HTR-8/SVneo (cell line): ENCODE data around the gene NEDD8.
"Not testable (repeated sequence)": the region's sequence is repeated elsewhere in the genome, so short reads cannot be mapped to it uniquely, and the experiment has no call there.

Experiments used
- DNase-seq: peaks from one replicate; pipeline ENCODE4 v3.0.0; 2011; ENCODE audit warnings: low spot score, mixed read lengths; ENCODE audit not compliant: insufficient read length
- FAIRE-seq: peaks from 2 replicates; lab custom pipeline; 2011; peaks lifted over from hg19 to GRCh38; lab: Jason Lieb, UNC

The NEDD8 gene

GRCh38 chr14:24204163-24205146 is 27.7 kb downstream of the NEDD8 start:
- FAIRE-seq (no peak), DNase-seq (no peak)

DNA sequence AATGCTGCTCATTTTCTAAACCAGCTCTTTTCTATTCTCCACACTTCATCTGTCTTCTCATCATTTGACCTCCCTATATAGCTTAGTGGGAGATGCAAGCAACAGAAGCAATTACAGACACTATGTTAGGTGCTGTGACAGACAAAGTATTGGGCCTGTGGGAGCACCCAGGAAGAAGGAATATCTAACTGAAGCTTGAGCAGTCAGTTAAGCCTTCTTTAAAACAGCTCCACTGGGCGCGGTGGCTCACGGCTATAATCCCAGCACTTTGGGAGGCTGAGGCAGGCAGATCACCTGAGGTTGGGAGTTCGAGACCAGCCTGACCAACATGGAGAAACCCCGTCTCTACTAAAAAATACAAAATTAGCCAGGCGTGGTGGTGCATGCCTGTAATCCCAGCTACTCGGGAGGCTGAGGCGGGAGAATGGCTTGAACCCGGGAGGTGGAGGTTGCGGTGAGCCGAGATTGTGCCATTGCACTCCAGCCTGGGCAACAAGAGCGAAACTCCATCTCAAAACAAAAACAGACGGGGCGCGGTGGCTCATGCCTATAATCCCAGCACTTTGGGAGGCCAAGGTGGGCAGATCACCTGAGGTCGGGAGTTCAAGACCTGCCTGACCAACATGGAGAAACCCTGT is 28.8 kb downstream of the NEDD8 start:
- FAIRE-seq: not testable (repeated sequence)

DNA sequence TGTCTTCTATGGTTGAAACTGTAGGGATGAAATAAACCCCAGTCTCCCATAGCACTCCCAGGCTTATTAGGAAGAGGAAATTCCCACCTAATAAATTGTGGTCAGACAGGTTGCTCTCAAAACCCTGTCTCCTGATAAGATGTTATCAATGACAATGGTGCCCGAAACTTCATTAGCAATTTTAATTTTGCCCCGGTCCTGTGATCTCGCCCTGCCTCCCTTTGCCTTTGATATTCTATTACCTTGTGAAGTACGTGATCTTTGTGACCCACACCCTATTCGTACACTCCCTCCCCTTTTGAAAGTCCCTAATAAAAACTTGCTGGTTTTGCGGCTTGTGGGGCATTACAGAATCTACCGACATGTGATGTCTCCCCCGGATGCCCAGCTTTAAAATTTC is 29.6 kb downstream of the NEDD8 start:
- not testable (repeated sequence) for FAIRE-seq, DNase-seq

More for the DNA sequence above, 28.8 kb downstream of the NEDD8 start:
- not testable (repeated sequence) for DNase-seq

GRCh38 chr14:24198814-24199524 is 33.2 kb downstream of the NEDD8 start:
- no peak for FAIRE-seq
- DNase-seq: no peak

- FAIRE-seq (no peak), DNase-seq (no peak)
Measured at GRCh38 chr14:24197056-24197450, 35.1 kb downstream of the NEDD8 start.

GRCh38 chr14:24196071-24197055 is 35.8 kb downstream of the NEDD8 start:
- no peak for FAIRE-seq
- peak; percentile 20 for DNase-seq

- peak; percentile 66 for DNase-seq
- FAIRE-seq: no peak
Measured at GRCh38 chr14:24195186-24196070, 36.7 kb downstream of the NEDD8 start, which contains the start of gene TM9SF1. TM9SF1 (minus strand) TSS chr14:24195441; CDS start chr14:24195019, 422 bp downstream.

GRCh38 chr14:24194873-24195185 is 37.3 kb downstream of the NEDD8 start:
- no peak for FAIRE-seq

DNA sequence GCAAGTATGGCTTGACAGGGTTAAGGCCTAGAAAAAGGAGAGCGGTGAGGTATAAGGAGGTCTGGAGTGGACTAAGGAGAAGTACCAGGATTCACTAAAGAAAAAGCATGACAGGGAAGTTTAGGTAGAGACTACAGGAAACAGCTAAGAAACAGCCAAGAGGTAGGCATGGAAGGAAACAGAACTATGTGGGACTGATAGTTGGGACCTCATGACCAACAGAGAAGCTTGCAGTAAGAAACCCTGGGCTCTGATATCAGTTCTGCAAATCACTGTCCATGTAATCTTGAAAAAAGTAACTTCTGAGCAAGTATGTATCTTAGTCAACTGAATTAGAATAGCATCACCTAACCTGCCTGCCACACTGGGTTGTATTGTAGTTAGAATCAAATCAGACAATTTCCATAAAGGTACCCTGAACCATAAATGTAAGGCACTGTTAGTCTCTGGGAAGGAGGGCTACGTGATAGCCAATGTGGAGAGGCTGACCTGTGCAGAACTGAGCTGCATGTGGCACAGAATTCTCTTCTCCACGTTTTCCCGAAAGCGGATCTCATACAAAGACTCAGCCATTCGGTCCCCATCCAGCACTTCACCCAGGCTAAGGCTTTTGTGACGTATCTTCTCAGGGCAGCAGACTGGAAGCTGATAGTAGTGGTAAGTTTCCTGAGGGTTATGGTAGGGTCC is 37.8 kb downstream of the NEDD8 start:
- FAIRE-seq (no peak), DNase-seq (no peak)

More at GRCh38 chr14:24194873-24195185, 37.3 kb downstream of the NEDD8 start:
- DNase-seq: no peak

DNA sequence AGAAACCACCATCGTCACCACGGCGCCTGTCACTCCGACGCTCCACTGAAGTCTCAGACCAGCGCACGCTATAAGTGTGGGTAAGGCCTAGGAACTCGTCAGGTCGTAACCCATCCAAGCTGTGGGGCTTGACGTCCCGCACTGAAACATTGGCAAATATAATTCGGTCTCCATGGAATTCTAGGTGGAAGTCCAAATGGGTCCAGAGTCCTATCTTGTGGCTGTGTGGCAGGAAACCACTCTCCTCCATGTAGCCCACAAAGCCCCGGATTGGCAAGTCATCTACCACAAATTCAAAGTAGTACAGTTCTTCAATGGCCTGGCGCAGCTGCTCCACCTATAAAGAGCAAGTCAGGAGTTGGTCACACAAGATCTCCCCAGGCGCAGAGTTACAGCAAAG is 39.2 kb downstream of the NEDD8 start:
- DNase-seq (no peak), FAIRE-seq (no peak)

- no peak for DNase-seq
- FAIRE-seq: no peak
Measured at GRCh38 chr14:24190416-24190815, 41.8 kb downstream of the NEDD8 start.

GRCh38 chr14:24189460-24189859 is 42.7 kb downstream of the NEDD8 start:
- DNase-seq: no peak
- no peak for FAIRE-seq

DNA sequence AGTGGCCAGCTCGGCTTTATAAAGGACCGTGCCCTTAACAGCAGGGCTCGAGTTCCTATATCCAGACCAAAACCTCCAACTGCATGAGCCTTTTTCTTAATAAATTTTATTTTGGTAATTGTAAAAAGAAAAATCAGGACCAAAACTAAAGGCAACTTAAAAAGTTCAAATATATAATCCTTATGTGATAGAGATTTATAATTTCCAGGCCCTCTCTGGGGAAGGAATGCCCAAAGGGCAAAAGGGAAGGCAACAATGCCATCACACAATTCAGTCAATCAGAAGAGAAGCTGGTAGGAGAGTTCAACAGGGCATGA is 43.1 kb downstream of the NEDD8 start:
- FAIRE-seq: no peak
- DNase-seq: no peak

- FAIRE-seq: no peak
Measured at GRCh38 chr14:24188251-24189058, 43.7 kb downstream of the NEDD8 start, which contains the start of gene IPO4. IPO4 (minus strand) TSS chr14:24188816; CDS start chr14:24188787, 29 bp downstream.

GRCh38 chr14:24187539-24187915 is 44.6 kb downstream of the NEDD8 start:
- FAIRE-seq (no peak), DNase-seq (no peak)

More at GRCh38 chr14:24188251-24189058, 43.7 kb downstream of the NEDD8 start, which contains the start of gene IPO4:
- DNase-seq: peak; percentile 90

GRCh38 chr14:24186831-24187538 is 45.2 kb downstream of the NEDD8 start:
- DNase-seq: no peak
- no peak for FAIRE-seq

DNA sequence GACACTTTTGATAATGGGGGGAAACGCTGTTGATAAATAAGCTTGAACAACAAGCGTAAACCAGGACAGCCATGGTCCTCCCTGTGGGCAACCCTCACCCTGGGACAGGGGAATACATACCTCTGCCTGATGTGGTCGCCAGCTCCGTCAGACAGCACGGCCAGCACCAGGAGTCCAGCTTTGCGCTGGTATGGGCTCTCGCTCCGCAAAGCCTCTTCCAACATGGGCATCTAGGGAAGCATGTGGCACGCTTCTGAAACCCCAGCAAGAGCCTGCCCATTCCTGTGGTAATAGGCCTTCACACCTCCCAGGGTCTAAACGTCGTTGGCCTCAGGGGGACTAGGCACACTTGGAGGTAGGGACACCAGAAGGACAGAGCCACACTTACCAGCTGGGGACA is 46.4 kb downstream of the NEDD8 start:
- FAIRE-seq (no peak), DNase-seq (no peak)
